Naive B cell (primary cell): ENCODE results near the gene AOC2. TPM values are rescaled to one million over a fixed set of nuclear protein-coding genes. Genes with fewer than 3 reads are reported as not detected.

Experiments used
- ATAC-seq, 2 donors: fragments of 150-1000 bp; cut with Tn5 transposase; 2 replicates each; pipeline ENCODE4 v1.10.0; 2021; ENCODE audit warnings: low read depth in 2 of 2, mild to moderate bottlenecking in 2 of 2, moderate library complexity in 2 of 2
- DNase-seq: peaks from one replicate; pipeline ENCODE4 v3.0.0; 2022
- H3K27ac Mint-ChIP-seq, 6 donors: one replicate each; pipeline ENCODE4 v1.8.0; 2020 to 2022; ENCODE audit warnings: mild to moderate bottlenecking in 6 of 6, mixed read lengths in 6 of 6, moderate library complexity in 5 of 6, inconsistent platforms in 2 of 6
- H3K27me3 Mint-ChIP-seq, 3 donors: one replicate each; pipeline ENCODE4 v1.8.0; 2021 to 2022; ENCODE audit warnings: mixed read lengths in 3 of 3, mild to moderate bottlenecking in 1 of 3
- H3K36me3 Mint-ChIP-seq, 2 donors: one replicate each; pipeline ENCODE4 v1.8.0; 2020 to 2022; ENCODE audit warnings: mixed read lengths in 2 of 2, inconsistent platforms in 1 of 2, mild to moderate bottlenecking in 1 of 2
- H3K4me1 Mint-ChIP-seq, 3 donors: one replicate each; pipeline ENCODE4 v1.8.0; 2020 to 2022; ENCODE audit warnings: mixed read lengths in 3 of 3, inconsistent platforms in 1 of 3, mild to moderate bottlenecking in 1 of 3, moderate library complexity in 1 of 3
- H3K4me3 Mint-ChIP-seq, 8 donors: one replicate each; pipeline ENCODE4 v1.8.0; 2020 to 2022; ENCODE audit warnings: mild to moderate bottlenecking in 8 of 8, mixed read lengths in 8 of 8, moderate library complexity in 8 of 8, inconsistent platforms in 2 of 8
- H3K9me3 Mint-ChIP-seq, 7 donors: one replicate each; pipeline ENCODE4 v1.8.0; 2020 to 2022; ENCODE audit warnings: mixed read lengths in 7 of 7, mild to moderate bottlenecking in 5 of 7, inconsistent platforms in 2 of 7, moderate library complexity in 1 of 7
- polyA plus RNA-seq, 6 donors: library from polyadenylated mRNA; unstranded; fragments of 300-500 nt; fragmentation: Illumina TruSeq; gene quantifications; one replicate each; pipeline ENCODE4 v1.2.3, GENCODE V29; 2021; ENCODE audit warnings: low read depth in 6 of 6

Gene AOC2
- polyA plus RNA-seq, 6 donors from 2014 or later, result 0.24 to 0.43 TPM; not detected in 4

DNA sequence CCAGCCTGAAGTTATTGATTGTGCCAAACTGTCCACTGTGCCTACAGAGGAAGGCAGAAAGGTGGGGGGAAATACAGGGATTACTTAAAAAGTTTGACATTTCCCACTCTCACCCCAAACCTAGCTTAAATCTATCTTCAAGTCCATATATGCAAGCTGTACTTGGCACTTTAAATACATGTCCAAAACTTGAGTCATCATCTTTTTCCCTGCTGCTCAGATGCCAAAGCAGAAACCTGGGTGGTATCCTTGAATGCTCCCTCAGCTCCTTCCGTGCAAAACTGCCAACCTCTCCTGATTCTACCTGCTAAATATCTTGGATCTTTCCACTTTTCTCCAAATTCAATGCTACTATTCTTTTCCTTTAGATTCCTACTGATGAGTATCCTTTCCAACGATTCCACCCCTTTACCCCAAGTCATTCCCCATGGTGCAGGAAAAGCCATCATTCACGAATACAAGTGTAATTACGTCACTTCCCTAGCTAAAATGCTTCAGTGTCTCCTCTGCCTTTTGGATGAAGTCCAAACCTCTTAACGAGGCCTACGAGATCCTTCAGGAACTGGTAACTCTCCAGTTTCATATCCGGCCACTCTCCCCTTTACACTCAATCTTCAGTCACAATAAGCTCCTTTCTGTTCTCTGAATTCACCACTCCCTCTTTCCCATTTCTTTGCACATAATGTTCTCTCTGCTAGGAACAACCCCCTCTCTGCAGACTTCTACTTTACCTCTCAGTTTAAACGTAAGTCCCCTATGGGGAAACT, 29.6 kb upstream of the AOC2 start:
- Mint-ChIP-seq H3K27me3 (no peaks in the 10 kb centered on the region), H3K27ac (no peak overlapping the region), H3K9me3 (no peaks in the 10 kb centered on the region), H3K4me1 (peaks cover 0 to 15% (median 1%) of the 10 kb centered on the region in 3 donors), H3K36me3 (peaks cover 28 to 42% of the 10 kb centered on the region in 2 donors), H3K4me3 (no peak overlapping the region)
- DNase-seq (no peak), ATAC-seq (no peak)

- H3K9me3 Mint-ChIP-seq, result no peaks in the 10 kb centered on the region
- DNase-seq (no peak), ATAC-seq (no peak)
- peak overlapping the region in 2 of 6 donors; percentile 48 to 50 for H3K27ac Mint-ChIP-seq
- H3K4me3 Mint-ChIP-seq, result no peak overlapping the region
- H3K4me1 Mint-ChIP-seq, result peaks cover 12 to 24% (median 16%) of the 10 kb centered on the region in 3 donors
- H3K27me3 Mint-ChIP-seq, result no peaks in the 10 kb centered on the region
- peaks cover 23 to 36% of the 10 kb centered on the region in 2 donors for H3K36me3 Mint-ChIP-seq
Observed at GRCh38 chr17:42817866-42818265, 26.5 kb upstream of the AOC2 start.

GRCh38 chr17:42818379-42818778, 26.0 kb upstream of the AOC2 start:
- Mint-ChIP-seq H3K9me3 (no peaks in the 10 kb centered on the region), H3K4me1 (peaks cover 12 to 24% (median 20%) of the 10 kb centered on the region in 3 donors), H3K36me3 (peaks cover 23 to 36% of the 10 kb centered on the region in 2 donors), H3K27me3 (no peaks in the 10 kb centered on the region), H3K27ac (peak overlapping the region in 5 of 6 donors; percentile 48 to 78 (median 50)), H3K4me3 (peak overlapping the region in 2 of 8 donors; percentile 3 to 20)
- ATAC-seq, result no peak
- DNase-seq, result no peak

- peak overlapping the region in 3 of 8 donors; percentile 9 to 71 (median 47) for H3K4me3 Mint-ChIP-seq
Observed at GRCh38 chr17:42819939-42820535, 24.3 kb upstream of the AOC2 start.

DNA sequence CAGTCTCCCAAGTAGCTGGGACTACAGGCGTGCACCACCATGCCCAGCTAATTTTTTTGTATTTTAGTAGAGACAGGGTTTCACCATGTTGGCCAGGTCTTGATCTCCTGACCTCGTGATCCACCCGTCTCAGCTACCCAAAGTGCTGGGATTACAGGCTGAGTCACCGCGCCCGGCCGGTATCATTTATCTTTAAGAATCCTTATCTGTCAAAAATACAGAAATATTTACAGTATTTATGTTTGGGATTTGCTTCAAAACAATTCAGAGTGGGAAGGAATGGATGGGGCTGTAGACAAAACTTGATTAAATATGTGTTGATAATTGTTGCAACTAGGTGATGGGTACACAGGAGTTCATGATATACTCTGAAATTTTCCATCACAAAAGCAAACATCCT, 23.2 kb upstream of the AOC2 start:
- peaks cover 24 to 39% (median 26%) of the 10 kb centered on the region in 3 donors for H3K4me1 Mint-ChIP-seq
- peak overlapping the region in 1 of 8 donors; percentile 73 for H3K4me3 Mint-ChIP-seq
- no peak overlapping the region for H3K27ac Mint-ChIP-seq
- ATAC-seq, result no peak
- DNase-seq, result no peak
- H3K27me3 Mint-ChIP-seq, result no peaks in the 10 kb centered on the region
- H3K9me3 Mint-ChIP-seq, result no peaks in the 10 kb centered on the region
- peaks cover 6 to 19% of the 10 kb centered on the region in 2 donors for H3K36me3 Mint-ChIP-seq

More at GRCh38 chr17:42819939-42820535, 24.3 kb upstream of the AOC2 start:
- H3K27ac Mint-ChIP-seq, result peak overlapping the region in 2 of 6 donors; percentile 12 to 28
- H3K36me3 Mint-ChIP-seq, result peaks cover 10 to 30% of the 10 kb centered on the region in 2 donors
- peak; percentile 34 to 37 for ATAC-seq
- no peaks in the 10 kb centered on the region for H3K9me3 Mint-ChIP-seq
- no peaks in the 10 kb centered on the region for H3K27me3 Mint-ChIP-seq
- DNase-seq, result peak; percentile 47
- peaks cover 24 to 37% (median 30%) of the 10 kb centered on the region in 3 donors for H3K4me1 Mint-ChIP-seq

DNA sequence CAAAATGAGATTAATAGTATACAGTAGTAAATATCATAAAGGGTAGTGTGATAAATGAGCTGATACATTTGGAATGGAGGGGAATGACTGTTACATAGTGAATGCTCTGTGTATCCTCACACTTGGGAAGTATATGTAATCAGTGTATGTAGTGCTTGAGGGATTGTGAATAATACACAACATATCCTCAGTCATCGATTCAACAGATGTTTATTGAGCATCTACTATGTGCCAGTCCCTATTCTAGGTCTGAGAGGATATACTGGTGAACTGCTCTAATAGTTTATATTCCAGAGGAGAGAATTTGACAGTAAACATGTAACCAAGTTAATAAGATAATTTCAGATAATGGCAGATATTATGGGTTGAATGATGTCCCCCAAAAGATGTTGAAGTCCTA, 16.9 kb upstream of the AOC2 start:
- H3K4me1 Mint-ChIP-seq, result peaks cover 17 to 32% (median 20%) of the 10 kb centered on the region in 3 donors
- peak overlapping the region in 1 of 8 donors; percentile 52 for H3K4me3 Mint-ChIP-seq
- DNase-seq, result no peak
- H3K27me3 Mint-ChIP-seq, result no peaks in the 10 kb centered on the region
- no peaks in the 10 kb centered on the region for H3K36me3 Mint-ChIP-seq
- H3K9me3 Mint-ChIP-seq, result no peaks in the 10 kb centered on the region
- no peak overlapping the region for H3K27ac Mint-ChIP-seq
- no peak for ATAC-seq

DNA sequence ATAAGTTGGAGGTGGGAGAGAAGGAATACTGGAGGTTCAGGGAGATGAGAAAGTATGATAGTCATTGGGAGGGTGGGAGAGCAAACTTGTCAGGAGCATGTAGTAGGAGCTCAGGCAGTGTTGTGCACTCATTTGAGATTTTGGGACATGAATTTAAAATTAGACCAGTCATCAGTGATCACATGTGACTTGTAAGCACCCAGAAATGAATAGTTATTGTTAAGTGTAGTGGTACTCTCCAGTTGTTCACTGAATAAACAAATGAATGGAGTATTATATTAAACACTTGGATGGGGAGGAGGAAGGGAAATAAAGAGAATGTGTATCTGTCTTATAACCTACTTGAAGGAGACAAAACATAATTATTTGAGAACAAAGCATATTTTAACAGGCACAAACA, 13.4 kb upstream of the AOC2 start:
- no peak for DNase-seq
- H3K9me3 Mint-ChIP-seq, result no peaks in the 10 kb centered on the region
- H3K27me3 Mint-ChIP-seq, result no peaks in the 10 kb centered on the region
- peaks cover 20 to 32% (median 25%) of the 10 kb centered on the region in 3 donors for H3K4me1 Mint-ChIP-seq
- H3K36me3 Mint-ChIP-seq, result no peaks in the 10 kb centered on the region
- peak overlapping the region in 3 of 6 donors; percentile 10 to 60 (median 44) for H3K27ac Mint-ChIP-seq
- ATAC-seq, result no peak
- peak overlapping the region in 4 of 8 donors; percentile 21 to 97 (median 39) for H3K4me3 Mint-ChIP-seq

GRCh38 chr17:42832213-42832933, 12.0 kb upstream of the AOC2 start:
- H3K27ac Mint-ChIP-seq, result peak overlapping the region; percentile 99 to 100 (median 99)
- no peaks in the 10 kb centered on the region for H3K27me3 Mint-ChIP-seq
- no peaks in the 10 kb centered on the region for H3K36me3 Mint-ChIP-seq
- peak overlapping the region; percentile 93 to 98 (median 97) for H3K4me3 Mint-ChIP-seq
- H3K4me1 Mint-ChIP-seq, result peaks cover 20 to 32% (median 28%) of the 10 kb centered on the region in 3 donors
- no peak for DNase-seq
- H3K9me3 Mint-ChIP-seq, result no peaks in the 10 kb centered on the region
- ATAC-seq, result peak; percentile 5 to 7

GRCh38 chr17:42832934-42833766, 11.2 kb upstream of the AOC2 start, which contains the start of gene PSME3:
PSME3 (plus strand) TSS chr17:42833397; CDS start chr17:42833632, 235 bp downstream.
- no peaks in the 10 kb centered on the region for H3K9me3 Mint-ChIP-seq
- H3K27ac Mint-ChIP-seq, result peak within 1 kb of the TSS; percentile 99 to 100 (median 99)
- H3K4me3 Mint-ChIP-seq, result peak within 1 kb of the TSS; percentile 93 to 98 (median 97)
- ATAC-seq (peak; percentile 90 to 92), DNase-seq (peak; percentile 91)
- peaks cover 23 to 32% (median 28%) of the 10 kb centered on the region in 3 donors for H3K4me1 Mint-ChIP-seq
- H3K36me3 Mint-ChIP-seq, result peaks cover 0 to 6% of the 10 kb centered on the region in 2 donors
- H3K27me3 Mint-ChIP-seq, result no peaks in the 10 kb centered on the region

DNA sequence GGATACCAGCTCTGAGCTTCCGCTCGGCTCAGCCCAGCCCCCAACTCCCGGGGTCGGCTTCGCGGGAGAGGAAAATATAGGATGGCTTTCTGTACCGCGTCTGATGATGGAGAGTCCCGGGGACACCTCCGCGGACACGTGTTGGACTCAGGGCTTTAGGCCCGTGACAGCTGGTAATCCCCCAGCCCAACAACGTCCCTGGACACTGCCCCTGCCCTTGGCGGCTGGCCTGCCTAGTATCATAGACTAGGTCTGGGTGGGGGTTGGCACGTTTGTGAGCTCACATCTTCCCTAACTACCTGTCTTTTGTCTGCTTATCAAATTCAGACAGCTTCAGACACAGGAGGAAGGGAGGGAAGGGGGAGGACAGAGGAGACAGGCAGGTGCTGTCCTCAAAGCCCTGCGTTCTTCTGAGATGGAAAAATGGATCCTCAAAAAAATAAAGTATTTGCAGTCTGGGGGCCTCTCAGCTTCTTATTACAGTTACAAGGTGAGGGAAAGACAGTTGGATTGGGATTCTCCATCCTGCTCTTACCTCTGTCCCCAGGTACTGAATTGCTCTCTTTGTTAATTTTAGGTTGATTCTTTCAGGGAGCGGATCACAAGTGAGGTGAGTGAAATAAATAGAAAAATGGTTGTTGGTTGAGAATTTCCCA, 10.5 kb upstream of the AOC2 start:
- H3K4me3 Mint-ChIP-seq, result peak overlapping the region; percentile 93 to 98 (median 97)
- peak overlapping the region; percentile 95 to 100 (median 99) for H3K27ac Mint-ChIP-seq
- DNase-seq, result no peak
- no peak for ATAC-seq
- H3K36me3 Mint-ChIP-seq, result peaks cover 3 to 6% of the 10 kb centered on the region in 2 donors
- no peaks in the 10 kb centered on the region for H3K27me3 Mint-ChIP-seq
- H3K9me3 Mint-ChIP-seq, result no peaks in the 10 kb centered on the region
- peaks cover 26 to 32% (median 28%) of the 10 kb centered on the region in 3 donors for H3K4me1 Mint-ChIP-seq

- H3K27ac Mint-ChIP-seq, result no peak overlapping the region
- no peaks in the 10 kb centered on the region for H3K27me3 Mint-ChIP-seq
- no peaks in the 10 kb centered on the region for H3K9me3 Mint-ChIP-seq
- H3K4me3 Mint-ChIP-seq, result peak overlapping the region in 3 of 8 donors; percentile 22 to 97 (median 51)
- DNase-seq (no peak), ATAC-seq (no peak)
- peaks cover 6 to 9% of the 10 kb centered on the region in 2 donors for H3K36me3 Mint-ChIP-seq
- peaks cover 28 to 32% (median 29%) of the 10 kb centered on the region in 3 donors for H3K4me1 Mint-ChIP-seq
Observed at GRCh38 chr17:42835732-42836131, 8.6 kb upstream of the AOC2 start.
